Dedifferentiated amniotic fluid mesenchymal stem cell (primary cell): Measurements from ENCODE around the gene PRPF31.

Experiments used
- DNase-seq: peaks from one replicate; pipeline ENCODE4 v3.0.0-alpha.2; 2016; ENCODE audit errors: extremely low spot score

The PRPF31 gene

DNA sequence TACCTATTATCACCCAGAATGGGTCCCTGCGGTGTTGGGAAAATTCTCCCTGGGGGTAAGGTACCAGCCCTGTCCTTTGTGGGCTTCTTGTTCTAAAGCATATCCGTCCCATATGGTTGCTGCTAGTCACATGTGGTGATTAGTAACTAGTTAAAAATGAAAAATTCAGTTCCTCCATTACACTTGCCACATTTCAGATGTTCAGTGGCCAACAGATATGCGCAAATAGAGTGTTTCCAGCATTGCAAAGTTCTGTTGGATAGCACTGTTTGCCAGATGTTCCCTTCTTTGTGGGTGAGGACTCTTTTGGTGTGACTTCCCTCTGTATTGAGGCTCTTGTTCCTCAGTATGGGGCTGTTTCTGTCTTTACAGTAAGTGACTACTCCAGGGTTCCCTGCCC, 25.8 kb downstream of the PRPF31 start:
- no peak for DNase-seq

DNA sequence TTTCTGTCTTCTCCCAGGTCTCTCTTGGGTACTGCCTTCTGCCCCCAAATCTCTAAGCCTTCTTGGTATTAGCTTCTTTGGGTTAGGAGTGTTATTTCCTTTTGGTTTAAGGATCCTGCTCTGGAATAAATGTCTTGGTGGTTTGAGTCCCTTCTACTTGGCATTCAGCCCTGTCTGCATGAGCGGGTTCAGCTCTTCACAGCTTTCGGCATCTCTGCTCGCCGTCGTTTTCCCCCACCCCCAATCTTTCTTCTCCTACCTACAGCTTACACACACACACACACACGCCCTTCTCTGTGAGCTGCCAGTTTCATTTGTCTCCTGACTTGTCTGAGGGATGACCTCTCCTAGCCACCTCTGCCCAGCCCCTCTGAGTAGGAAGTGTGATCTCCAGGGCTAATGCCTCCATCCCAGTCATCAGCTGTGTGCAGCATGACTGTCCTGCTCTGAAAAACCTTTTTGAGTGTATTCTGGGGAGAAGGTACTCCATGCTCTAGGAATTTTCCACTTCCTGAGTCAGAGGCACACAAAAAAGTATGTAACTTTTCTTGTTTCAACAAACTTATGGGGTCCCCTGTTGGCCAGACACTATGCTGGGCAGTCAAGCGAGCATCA, 26.7 kb downstream of the PRPF31 start:
- DNase-seq = no peak

DNA sequence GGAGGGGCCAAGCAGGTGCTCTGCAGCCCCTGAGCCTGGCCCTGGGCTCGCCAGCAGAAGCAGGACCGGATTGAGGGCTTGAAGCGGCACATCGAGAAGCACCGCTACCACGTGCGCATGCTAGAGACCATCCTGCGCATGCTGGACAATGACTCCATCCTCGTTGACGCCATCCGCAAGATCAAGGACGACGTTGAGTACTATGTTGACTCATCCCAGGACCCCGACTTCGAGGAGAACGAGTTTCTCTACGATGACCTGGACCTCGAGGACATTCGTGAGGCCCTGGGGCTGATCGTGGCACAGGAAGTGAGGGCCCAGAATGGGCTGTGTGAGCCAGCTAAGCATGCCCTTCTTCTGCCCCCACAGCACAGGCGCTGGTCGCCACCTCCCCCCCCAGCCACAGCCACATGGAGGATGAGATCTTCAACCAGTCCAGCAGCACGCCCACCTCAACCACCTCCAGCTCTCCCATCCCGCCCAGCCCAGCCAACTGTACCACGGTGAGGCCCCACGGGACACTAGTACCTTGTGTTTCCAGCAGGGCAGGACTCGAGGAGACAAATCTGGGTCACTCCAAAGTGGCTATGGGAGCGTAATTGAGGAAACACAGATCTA, 30.1 kb downstream of the PRPF31 start:
- DNase-seq = no peak

DNA sequence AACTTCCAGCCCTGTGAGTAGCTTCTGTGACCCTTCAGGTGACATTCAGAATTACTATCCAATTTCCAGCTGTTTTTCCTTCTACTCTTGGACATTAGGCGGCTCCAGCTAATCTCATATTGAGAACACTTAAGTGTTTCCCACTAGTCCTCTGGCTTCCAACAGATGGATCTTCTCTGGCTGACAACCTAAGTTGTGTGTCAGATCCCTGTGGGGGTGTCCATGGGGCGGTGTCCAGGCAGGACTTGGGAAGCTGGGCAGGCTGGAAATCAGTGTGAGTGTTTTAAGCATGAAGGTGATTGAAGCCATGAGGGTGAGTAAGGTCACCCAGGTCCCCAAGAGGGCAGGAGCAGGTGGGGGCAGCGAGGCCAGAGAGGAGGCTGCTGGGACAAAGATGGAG, 32.1 kb downstream of the PRPF31 start:
- DNase-seq = no peak

DNA sequence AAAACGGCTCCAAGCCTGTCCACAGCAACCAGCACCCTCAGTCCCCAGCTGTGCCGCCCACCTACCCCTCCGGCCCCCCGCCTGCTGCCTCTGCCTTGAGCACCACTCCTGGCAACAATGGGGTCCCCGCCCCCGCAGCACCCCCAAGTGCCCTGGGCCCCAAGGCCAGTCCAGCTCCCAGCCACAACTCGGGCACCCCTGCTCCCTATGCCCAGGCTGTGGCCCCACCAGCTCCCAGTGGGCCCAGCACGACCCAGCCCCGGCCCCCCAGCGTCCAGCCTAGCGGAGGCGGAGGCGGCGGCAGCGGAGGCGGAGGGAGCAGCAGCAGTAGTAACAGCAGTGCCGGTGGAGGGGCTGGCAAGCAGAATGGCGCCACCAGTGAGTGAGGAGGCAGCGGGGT, 32.6 kb downstream of the PRPF31 start:
- no peak for DNase-seq

DNA sequence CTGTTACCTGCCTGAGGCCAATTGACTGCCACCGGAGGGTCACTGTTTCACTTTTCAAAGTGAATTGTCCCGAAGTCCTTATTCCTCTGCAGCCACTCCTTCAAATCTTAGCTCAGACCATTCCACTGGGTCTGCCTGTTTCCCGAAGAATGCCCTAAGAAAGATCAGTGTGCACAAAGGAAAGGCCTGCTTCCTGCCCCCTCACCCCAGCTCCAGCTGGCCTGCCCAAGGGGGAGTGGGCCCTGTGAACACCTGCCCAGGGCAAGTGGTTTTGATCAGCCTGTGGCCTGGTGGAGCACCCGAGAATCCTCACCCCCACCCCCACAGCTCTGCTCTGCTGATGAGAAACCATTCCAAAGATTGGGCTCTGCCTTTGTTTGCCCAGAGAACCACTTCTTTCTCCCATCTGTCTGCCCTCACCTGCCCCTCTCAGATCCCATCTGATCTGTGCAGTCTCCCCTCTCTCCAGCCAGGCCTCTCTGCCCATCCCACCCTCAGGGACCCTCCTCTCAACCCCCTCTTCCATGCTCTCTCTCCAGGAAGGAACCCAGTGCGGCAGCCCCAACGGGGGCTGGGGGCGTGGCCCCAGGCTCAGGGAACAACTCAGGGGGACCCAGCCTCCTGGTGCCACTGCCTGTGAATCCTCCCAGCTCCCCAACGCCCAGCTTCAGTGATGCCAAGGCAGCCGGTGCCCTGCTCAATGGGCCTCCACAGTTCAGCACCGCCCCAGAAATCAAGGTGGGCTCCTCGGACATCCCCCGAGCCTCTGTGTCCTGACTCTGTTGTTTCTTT, 33.7 kb downstream of the PRPF31 start:
- DNase-seq = no peak

DNA sequence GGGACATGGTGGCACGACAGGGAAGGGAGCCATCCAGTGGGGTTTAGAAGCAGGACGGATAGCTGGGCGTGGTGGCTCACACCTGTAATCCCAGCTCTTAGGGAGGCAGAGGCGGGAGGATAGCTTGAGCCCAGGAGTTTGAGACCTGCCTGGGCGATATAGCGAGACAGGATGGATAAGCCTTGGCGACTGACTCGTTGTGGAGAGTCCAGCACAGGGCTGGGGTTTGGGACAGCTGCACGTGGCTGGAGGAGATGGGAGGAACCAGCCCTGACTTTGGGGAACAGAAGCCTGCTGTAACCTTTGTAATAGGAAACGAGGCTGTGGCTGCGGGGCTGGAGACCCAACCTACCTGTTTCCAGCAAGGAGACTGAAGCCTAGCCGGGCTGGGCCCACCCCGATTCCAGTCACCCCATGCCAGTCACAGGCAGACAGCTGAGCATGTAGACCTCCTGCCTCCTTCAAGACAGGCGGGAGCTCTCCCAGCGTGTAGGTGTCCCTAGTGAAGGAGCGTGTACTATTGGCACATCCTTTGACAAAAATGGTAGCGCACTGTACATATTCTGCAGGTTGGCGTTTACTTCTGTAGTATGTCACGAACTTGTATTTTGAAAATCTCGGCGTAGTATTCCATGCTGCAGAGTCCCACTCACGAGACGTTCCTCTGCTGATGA, 35.9 kb downstream of the PRPF31 start:
- no peak for DNase-seq

DNA sequence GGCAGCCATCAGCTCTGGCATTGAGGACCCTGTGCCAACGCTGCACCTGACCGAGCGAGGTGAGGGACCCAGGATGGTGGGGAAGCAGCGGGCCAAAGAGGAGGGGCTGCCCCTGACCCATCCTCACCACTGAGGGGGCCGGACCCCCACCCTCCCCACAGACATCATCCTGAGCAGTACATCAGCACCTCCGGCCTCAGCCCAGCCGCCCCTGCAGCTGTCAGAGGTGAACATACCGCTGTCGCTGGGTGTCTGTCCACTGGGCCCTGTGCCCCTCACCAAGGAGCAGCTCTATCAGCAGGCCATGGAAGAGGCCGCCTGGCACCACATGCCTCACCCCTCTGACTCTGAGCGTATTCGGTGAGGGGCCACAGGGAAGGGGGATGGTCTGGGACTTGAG, 36.7 kb downstream of the PRPF31 start:
- no peak for DNase-seq

DNA sequence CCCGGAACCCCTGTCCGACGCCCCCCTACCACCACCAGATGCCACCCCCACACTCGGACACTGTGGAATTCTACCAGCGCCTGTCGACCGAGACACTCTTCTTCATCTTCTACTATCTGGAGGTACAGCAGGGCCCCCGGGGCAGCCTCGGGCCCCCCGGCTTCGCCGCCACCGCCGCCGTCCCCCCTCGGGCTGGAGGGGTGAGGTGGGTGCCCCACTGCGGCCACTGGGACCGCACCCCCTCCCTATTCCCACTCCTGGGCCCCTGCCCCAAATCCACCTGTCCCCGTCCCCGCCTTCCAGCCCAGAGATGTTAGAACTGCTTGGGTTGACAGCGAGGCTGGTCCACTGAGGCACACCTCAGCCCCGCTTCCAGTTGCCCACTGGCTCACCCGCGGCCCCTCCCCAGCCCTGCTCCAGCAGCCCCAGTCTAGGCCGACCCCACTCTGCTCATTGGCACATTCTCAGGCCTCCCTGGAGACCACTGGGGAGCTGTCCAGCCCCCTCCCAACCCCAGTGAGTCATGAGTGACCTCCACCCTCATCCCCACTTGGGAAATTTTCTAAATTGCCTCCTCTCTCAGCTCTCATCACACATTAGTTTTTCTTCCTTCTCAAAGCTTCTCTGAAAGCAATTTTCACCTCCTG, 37.4 kb downstream of the PRPF31 start:
- DNase-seq = no peak

DNA sequence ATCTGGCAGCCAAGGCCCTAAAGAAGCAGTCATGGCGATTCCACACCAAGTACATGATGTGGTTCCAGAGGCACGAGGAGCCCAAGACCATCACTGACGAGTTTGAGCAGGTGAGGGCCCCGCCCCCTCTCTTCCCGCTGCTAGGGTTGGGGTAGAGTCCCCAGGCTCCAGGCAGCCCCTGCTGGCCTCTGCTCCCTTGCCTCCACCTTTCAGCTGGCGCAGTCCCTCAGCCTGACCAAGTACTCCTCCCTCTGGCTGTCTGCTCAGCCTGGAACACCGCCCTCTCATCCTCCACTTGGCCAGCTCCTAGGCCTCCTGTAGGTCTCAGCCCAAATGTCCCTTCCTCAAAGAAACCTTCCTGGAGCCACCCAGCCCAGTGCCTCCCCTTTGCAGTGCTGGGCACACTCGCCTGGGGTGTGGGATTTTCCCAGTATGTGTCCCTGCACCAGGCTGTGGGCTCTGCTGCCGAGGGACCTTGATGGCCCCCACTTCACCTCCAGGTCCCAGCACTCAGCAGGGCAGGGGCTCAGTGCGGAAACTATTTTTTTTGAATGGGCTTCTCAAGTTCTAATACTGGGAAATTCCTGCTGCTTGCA, 38.3 kb downstream of the PRPF31 start:
- no peak for DNase-seq

DNA sequence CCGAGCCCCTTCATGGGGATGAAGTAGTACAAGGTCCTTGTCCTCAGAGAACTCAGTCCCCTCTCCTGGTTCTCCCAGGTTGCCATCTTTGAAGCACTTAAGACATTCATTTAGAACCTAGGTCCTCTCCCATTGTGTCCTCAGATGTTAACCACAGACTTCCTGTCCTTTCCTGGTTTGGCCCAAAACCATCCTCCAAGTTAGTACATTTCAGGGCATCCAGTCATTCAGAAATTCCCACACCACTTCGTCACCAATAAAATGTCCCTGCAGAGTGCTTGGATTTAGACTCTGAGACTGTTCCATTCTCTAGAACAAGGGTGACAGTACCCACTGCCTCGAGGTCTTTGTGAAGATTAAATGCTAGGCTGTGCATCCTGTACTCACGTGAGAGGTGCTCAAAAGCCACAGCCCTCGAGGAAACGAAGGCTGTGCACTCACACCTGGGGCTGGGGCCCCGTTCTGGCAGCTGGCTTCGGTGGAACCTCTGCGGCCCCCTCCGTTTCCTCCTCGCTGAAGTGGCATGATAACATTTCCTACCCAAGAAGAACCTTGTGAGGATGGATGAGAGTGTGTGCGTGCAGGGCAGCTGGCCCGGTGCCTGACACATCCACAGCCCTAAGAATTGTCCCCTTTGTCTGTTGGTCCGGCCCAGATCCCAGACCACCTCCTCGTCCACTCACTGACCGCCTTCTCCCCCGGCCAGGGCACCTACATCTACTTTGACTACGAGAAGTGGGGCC, 39.2 kb downstream of the PRPF31 start:
- no peak for DNase-seq

DNA sequence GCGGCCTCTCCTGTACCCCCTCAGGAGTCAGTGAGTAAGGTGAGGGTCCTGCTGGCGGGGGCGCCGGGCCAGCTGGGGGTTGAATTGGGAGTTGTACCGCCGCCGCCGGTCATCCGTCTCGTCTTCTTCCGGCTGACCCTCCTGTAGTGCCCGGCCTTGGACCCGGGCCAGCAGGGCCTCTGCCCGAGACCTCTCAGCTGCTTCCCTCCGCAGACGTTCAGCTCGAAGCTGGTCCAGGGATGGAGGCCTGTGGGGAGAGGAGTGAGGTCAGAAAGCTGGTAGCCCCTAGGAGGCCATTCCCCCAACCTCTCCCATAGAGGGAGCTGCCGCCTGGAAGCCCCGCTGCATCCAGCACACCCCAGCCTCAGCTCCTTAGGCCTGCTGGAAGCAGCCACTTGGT, 40.1 kb downstream of the PRPF31 start:
- no peak for DNase-seq

DNA sequence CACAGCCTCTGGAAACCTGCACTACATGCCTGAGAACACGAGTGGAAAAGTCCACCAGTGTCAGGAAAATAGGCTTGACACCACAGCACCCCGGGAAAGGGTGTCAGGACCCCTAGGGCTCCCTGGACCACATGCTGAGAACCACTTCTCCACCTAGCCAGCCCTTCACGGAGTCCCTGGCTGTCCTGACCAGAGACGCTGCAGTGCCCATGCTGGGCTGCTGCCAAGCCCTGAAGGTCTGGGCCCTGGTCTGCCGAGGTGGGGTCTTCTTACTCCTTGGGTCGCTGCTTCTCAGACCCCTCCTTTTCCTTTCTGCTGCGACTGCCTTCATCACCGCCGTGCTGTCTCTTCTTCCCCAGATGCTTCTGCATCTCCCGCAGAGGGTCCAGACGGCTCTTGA, 40.9 kb downstream of the PRPF31 start:
- no peak for DNase-seq

DNA sequence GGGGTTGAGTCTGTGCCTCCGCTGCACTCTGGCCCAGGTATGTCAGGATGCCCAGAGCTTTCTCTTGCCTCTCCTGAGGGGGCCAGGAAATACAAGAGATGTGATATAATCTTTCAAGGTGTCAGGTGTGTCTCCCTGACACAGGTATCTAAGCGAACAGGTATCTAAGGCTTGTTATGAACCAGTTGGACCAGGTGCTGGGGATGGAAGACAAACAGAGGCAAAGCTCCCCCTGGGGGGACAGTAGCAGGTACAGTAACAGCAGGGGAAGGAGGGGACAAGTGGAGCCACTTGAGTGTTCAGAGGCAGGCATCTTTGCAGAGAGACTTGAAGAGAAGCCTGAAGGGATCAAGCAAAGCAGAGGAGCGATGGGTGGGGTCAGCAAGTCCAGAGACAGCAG, 41.4 kb downstream of the PRPF31 start:
- DNase-seq = no peak

DNA sequence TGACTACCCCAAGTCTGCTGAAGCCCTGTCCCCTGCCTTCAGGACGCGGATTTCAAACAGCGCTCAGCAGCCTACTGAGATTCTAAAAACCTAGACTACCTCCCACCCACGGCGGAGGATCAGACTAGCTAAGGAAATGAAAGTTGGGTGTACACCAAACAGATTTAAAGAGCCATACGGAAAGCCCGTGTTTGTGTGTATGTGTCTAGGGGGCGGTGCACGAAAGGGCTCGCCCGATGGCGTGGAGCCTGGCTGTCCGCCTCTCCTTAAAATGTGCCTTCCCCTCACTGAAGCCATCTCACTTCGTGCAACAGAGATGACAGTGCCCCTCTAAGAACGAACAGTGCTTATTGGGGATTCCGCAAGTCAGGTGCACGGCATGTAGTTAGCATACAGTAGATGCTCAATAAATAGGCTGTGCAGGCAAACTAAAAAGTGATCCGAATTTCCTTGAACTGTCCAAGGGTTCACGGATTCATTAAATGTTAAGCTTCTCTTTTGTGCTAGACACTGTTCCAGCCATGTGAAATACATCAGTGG, 43.3 kb downstream of the PRPF31 start:
- no peak for DNase-seq

DNA sequence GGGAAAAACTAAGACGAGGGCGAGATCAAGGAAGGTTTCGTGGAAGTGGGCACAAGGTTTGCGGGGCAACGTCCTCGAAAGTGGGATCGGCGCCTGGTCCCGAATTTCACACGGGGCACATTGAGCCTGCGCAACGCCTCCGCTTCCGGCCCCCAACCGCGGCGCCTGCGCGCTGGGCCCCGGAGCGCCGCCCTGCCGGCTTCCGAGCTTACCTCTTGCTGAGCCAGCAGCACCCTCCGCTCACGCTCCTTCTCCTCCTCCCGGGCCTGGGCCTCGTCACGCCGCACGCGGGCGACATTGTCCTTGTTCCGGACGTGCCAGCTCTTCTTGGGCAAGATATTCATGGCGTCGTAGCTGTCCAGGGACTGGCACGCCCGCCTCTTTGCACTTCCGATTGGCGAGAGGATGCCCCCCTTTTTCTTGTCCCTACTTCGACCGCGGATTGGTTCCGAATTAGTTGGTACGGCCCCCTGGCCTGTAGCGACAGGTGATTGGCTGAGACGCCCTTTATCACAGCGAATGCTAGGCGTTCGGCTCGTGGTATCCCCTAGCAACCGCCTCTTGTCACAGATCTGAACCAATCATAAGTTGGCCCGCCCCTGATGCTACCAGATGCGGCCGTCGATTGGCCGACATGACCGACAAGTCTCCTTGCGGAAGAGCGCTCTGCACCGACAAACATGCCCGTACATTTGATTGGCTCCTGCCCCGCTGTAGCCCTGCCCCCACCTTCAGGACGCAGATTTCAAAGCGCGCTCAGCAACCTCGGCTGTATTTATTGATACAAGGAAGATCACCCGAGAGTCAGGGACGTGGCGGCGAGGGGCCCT, 44.0 kb downstream of the PRPF31 start, which contains the start of gene LENG1:
TSS of gene LENG1 (minus strand) at position 370 of the 830 bp plus-strand sequence. CDS start at position 344, 26 bp downstream.
- DNase-seq = peak; percentile 100

DNA sequence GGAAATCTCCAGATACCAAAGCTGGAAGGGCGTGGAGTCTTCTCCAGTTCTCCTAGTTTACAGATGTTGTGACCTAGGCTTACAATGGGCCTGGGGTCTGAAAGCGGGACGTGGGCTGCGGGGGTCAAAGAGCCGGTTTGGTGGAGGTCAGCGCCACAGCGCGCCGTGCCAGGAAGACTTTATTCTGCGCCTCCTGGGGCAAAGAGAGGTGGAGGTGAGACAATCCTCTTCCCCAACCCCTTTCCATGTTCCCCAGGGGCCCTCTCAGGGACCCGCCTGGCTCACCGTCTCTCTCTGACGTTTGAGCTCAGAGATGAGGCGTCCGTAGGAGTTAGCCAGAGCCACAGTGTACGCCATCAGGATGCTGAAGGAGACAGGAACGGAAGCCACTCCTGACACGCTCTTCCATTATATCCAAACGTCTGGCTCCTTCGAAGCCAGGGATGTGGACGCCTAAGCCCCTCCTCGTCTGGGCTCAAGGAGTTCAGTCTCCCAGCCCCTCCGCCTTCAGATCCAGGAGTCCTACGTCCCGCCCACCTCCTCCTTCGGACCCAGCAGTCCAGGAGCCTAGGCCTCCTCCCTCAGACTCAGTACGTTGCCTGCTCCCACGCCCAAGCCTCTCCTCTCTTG, 44.7 kb downstream of the PRPF31 start:
- DNase-seq = no peak

DNA sequence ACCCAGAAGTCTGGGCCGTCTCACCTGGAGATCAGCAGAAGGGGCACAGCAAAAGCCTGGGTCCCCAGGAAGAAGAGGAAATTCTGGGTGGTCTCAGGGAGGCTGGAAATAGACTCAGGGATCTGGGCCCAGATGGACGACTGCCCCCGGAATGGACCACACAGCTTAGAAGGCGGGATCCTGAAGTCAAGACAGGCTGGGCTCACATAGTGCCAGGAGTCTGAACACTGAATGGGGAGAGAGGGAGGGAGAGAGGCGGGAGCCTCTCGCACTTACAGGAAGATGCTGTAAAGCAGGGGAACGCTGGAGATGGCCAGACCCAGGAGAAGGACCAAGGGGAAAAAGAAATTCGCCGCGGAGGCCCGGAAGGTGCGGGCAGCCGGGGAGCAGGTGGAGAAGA, 45.3 kb downstream of the PRPF31 start:
- no peak for DNase-seq

DNA sequence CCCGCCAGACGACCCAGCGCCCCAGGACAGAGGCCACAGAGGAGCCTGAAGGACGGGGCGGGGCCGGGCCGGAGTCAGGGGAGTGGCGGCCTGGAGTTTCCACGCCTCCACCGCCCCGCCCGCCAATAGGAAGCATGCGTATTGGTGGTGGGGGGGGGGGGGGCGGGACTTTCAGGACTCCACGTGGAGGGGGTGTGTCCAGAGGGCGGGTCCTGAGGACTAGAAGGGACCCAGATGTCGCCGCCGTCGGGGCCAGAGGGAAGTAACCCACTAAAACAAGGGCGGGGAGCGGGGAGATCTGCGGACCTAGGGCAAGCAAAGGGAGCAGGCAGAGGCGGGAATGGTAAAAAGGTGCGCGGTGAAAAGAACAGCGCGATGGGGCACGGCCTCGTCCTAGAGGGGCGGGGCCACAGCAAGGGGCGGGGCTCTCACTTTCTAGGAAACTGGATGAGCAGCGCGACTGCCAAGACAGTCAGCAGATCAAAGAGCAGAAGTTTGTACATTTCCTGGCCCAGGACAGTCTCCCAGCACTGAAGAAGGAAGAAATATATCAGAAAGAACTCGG, 46.8 kb downstream of the PRPF31 start:
- DNase-seq = no peak
